ENCODE results near the gene PPP6R1.

PPP6R1 gene

DNA sequence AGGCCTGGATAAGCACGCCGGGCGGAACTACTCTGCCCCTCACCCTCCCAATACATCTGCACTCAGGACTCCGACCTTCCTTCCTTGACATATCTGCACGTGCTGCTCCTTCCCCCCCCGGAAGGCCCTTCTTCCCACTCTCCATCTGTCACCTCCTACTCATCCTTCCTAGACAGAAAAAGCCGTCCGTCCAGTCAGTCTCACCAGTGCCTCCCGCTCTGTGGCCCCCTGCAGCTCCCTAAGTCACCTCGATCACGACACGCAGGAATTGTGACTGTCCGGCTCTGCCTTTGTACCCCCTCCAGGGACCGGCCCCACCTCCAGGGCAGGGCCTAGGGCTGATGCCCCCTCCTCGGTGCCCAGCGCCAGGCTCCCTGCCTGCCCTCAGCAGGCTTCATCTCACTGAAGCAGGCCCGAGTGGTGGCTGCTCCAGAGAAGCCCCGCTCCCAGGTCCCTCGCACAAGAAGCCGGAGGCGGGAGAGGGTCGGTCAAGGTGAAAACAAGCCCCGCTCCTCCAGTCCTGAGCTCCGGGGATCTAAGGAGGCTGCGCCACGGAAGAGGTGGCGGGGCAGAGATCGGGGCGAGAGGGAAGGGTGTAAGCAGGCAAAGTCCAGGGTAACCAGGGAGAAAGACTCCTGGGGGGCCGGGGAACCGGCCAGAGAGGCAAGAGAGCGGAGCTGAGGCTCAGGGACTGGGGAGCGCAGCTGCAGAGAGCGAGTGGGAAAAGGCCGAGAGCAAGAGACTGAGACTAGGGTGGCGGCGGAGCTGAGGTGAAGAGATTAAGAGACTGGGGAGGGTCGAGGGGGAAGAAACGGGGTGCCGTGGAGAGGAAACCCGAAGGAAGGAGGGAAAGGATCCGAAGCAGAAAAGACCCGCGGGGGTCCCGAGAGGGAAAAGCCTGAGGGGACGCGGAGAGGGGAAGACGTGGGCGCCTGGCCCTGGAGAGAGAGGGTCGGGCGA is 1.1 kb downstream of the PPP6R1 start:
- DNase-seq: no peak

DNA sequence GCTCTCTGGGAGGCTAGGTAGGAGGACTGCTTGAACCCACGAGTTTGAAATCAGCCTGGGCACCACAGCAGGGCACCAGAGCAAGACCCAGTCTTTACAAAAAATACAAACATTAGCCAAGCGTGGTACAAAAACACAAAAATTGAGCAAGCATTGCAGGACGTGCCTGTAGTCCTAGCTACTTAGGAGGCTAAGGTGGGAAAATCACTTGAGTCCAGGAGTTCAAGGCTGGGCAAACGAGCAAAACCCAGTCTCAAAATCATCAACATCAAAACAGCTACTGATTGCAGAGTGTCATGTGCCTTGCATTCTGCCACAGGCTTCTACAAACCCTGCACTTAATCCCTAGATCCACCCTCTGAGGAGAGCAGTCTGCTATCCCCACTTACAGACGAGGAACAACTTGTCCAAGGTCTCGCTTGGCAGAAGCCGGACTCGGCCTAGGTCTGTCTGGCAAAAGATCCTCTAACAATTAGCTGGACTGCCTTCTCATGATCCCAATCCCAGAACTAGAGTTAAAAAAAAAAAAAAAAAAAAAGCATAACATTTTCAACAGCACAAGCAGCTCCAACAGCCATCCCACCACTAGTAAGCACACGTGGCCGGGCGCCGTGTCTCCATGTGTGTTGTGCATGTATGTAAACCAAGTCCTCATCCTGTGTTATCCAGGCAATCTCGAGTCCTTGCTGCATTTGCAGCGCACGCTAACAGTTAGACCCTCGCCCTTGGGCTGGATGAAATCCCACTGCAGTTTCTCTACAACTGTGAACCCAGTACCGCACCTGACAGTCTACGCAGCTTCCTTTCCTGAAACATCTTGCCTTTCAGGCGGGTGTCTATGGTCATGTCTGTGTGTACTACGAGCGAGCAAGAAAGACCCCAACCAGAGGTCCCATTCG is 2.0 kb downstream of the PPP6R1 start:
- DNase-seq: no peak

DNA sequence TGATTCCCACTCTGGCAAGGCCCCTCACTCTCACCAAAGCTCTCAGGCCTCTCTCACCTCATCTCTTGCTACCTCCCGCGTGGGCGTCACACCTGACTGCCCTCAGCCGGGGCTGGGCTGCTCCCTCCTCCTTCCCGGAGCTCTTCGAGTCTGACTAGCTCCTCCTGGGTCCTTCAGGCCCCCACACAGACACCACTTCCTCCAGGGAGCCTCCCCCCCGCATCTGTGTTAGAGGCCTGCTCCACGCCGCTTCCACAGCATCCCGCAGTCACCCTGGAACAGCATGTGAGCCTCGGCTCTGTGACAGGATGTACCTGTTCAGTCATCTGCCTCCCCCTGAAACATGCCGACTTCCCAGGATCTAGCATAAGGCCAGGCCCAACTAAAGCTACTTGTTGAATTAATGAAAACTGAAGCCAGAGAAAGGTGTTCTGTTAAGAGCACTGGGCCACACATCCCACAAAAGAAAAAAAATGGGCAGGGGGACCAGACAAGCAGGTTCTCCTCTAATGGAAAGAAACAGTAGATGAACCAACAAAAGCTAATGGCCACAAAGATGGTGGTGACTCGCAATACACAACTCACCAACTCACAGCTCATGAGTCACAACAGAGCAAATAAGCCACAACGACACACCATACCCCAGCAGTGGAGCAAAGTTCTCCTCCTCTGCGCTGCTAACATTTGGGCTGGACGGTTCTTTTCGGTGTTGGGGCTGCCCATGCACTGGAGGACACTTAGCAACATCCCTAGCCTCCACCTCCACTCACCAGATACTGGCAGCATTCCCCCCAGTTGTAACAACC is 3.0 kb downstream of the PPP6R1 start:
- no peak for DNase-seq

DNA sequence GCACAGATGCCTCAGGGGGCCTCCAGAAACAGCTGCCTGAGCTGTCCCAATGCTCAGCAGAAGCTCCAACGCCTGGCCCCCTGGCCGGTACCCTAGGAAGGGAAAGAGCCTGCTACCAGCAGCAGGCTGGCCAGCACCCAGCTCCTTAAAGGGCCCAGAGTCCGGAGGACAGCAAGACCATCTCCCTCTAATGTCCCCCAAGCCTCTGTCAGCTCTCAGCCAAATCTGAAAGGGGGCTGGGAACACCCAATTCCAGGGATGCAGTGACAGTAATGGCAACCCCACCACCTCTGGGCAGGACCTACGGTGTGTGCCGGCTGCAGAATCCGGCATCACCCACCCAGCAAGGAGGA is 4.2 kb downstream of the PPP6R1 start:
- DNase-seq: no peak

GRCh38 chr19:55253842-55254624 is 4.8 kb downstream of the PPP6R1 start:
- DNase-seq: peak; percentile 33

- no peak for DNase-seq
Observed at GRCh38 chr19:55252760-55253663, 5.8 kb downstream of the PPP6R1 start.

DNA sequence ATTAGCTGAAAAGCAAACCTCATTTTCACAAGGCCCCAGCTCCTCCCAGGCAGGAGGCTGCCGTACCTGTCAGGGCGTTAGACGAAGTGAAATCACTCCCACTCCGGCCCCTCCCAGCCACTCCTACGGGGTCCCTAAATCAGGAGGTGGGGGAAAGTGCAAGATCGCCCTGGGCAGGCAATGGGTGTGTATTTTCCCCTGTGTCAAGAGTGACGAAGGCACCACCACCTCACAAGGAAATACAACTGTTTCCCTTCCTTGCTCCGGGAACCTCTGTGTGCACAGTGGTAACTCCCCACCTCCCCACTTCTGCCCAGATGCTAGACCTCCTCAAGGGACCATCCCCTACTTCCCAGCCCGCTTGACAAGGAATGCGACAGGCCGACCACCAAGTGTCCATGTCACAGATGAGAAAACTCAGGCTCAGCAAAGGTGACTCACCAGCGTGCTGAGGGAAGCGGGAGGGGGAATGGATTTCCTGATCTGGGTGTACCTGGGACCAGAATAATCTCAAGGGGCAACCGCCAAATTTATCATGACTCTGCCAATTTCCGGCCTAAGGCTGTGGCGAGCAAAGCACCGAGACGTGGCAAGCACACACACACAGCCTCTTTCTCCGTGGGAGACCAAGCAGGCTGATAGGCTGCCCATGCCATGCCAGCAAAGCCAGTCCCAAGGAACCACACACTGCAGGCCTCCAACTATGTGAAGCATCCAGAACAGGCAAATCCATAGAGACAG is 7.3 kb downstream of the PPP6R1 start:
- no peak for DNase-seq

- DNase-seq: no peak
Observed at GRCh38 chr19:55250262-55251036, 8.4 kb downstream of the PPP6R1 start.

- no peak for DNase-seq
Observed at GRCh38 chr19:55249841-55250240, 9.0 kb downstream of the PPP6R1 start.

DNA sequence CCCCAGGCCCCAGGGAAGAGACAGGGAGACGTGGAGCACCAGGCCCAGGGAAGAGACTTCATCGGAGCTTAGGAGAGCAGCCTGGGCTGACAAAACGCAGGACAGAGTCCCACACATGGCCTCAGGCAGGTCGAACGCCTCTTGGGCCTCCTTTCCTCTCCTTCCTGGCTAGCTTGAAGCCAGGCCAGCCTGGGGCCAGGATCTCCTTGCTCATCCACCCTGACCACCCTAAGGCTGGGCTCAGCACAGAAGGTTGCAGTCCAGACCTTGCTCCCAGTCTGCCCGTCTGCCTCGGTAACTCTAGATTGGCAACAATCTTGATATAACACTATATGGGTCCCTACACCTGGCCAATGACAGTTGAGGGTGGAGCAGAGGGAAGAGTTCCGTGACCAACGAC is 10.1 kb downstream of the PPP6R1 start:
- no peak for DNase-seq

DNA sequence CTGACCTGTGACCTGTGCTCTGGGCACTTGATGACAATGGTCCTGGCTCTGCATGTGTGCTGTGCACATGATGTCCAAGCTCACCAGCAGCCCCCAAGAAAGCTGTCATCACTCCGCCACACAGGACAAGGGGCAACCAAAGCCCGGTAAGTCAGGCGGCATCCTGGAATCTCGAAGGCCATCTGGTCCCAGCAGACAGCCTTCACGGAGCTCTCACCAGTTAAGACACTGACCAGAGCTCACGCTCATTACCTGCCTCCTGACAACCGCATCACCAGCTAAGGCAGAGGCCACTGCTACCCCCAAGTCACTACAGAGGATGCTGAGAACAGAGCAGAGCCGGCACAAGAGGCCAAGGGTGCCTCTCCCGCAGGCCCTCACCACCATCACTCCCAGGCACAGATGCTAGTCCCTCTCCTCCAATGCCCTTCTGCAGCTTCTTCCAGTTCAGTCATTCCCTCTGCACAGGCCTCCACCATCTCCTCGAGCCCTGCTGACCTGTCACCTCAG is 10.6 kb downstream of the PPP6R1 start:
- no peak for DNase-seq

DNA sequence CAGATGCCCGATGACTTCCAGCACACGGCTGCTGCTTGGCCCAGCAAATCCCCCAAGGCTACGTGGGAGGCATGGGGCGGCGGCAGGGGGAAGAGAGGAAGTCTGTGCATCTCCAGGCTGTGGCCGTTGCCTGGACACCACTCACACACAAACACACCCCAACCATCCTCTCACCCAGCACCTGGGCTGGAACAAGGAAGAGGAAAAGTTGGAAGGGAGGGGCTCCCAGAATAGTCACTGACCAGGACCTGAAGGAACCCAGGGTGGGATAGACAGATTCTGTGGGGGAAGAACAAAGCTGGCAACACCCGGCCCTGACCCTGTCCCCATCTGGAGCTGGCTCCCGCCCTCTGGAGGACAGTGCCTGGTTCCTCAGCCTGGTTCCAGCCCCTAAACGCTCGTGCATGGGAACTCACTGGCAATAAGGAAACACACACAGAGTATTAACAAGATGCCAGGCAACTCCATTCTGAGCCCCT is 11.2 kb downstream of the PPP6R1 start:
- DNase-seq: no peak

- DNase-seq: no peak
Observed at GRCh38 chr19:55246462-55247451, 12.1 kb downstream of the PPP6R1 start.

- DNase-seq: no peak
Observed at GRCh38 chr19:55245236-55245904, 13.4 kb downstream of the PPP6R1 start.

DNA sequence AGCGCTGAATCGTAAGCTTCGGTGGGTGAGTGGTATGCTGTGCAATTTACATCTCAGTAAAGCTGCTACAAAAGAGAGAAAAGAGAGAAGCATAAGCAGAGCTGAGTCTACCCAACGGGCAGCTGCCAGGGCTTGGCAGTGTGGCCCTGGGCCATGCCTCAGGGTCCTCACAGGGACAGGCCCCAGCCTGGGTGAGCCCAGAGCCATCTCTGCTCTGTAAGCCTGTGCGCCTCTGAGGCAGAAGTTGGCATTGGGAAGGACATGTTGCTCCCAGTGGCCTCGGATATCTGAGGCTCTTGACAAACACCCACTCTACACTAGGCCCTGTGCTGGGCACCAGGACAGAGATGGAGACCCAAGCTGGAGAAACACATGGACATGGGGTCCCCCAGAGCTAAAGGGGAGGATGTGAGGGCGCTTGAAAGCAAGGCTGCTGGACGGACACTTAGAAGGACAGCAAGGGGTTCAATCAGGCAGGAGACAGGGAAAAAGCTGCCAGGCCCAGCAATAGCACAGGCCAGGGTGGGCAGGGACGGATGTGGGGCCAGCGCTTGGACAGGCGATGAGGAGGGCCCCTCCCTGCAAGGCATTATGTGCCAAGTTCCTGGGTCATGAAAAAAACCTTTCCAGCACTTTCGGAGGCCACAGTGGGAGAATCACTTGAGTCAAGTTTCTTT is 14.7 kb downstream of the PPP6R1 start:
- no peak for DNase-seq

- DNase-seq: no peak
Observed at GRCh38 chr19:55242517-55242916, 16.3 kb downstream of the PPP6R1 start.
